Fibroblast of the aortic adventitia (primary cell): Measurements from ENCODE around the gene VPS26A. TPM values are rescaled to one million over a fixed set of nuclear protein-coding genes. Genes with fewer than 3 reads are reported as not detected.

ENCODE experiments used
- DNase-seq: peaks from one replicate; pipeline ENCODE4 v3.0.0-alpha.2; 2010; ENCODE audit warnings: low read depth
- H3K4me3 ChIP-seq: 2 replicates; pipeline ENCODE4 v1.5.1; 2011; ENCODE audit warnings: low read depth, mild to moderate bottlenecking, control low read depth, low read length, moderate library complexity
- CTCF ChIP-seq: IDR thresholded peaks from 2 replicates; pipeline ENCODE4 v1.5.1; 2011; ENCODE audit warnings: mild to moderate bottlenecking, low read length, control low read depth, inconsistent platforms; ENCODE audit not compliant: insufficient read depth
- total RNA-seq: library from RNA; depleted of rRNA; stranded (reverse); fragments of >200 nt; gene quantifications from 2 replicates; pipeline ENCODE4 v1.2.3, GENCODE V29; 2012; ENCODE audit warnings: low replicate concordance

VPS26A gene
- total RNA-seq, 1 donor = 49.2 TPM

- TF ChIP-seq CTCF = peak; percentile 68
- DNase-seq = peak; percentile 94
- H3K4me3 ChIP-seq = no peak overlapping the region
These were observed 30.8 kb upstream of the VPS26A start for GRCh38 chr10:69092959-69093850.

GRCh38 chr10:69093933-69094332 is 30.0 kb upstream of the VPS26A start:
- DNase-seq = peak; percentile 56
- peak; percentile 39 for TF ChIP-seq CTCF
- no peak overlapping the region for H3K4me3 ChIP-seq

- no peak for TF ChIP-seq CTCF
- peak; percentile 15 for DNase-seq
- no peak overlapping the region for H3K4me3 ChIP-seq
These were observed 27.9 kb upstream of the VPS26A start for GRCh38 chr10:69096045-69096444.

- no peak for TF ChIP-seq CTCF
- no peak overlapping the region for H3K4me3 ChIP-seq
- DNase-seq = peak; percentile 49
These were observed 26.2 kb upstream of the VPS26A start for GRCh38 chr10:69097729-69098128.

- DNase-seq = no peak
- no peak for TF ChIP-seq CTCF
- no peak overlapping the region for H3K4me3 ChIP-seq
These were observed 23.7 kb upstream of the VPS26A start for GRCh38 chr10:69100136-69100872.

GRCh38 chr10:69101451-69102095 is 22.4 kb upstream of the VPS26A start:
- TF ChIP-seq CTCF = no peak
- no peak overlapping the region for H3K4me3 ChIP-seq
- peak; percentile 55 for DNase-seq
